Measurements from ENCODE around the gene XPR1.
"Not testable (repeated sequence)": the region's sequence is repeated elsewhere in the genome, so short reads cannot be mapped to it uniquely, and the experiment has no call there.

The XPR1 gene

GRCh38 chr1:180722586-180722985 lies 90.8 kb downstream of the XPR1 start:
- H3K4me2 ChIP-seq (ENCODE audit: low read depth, low read length, poor library complexity, severe bottlenecking): no peak overlapping the region
- TF ChIP-seq, protein P1, sequence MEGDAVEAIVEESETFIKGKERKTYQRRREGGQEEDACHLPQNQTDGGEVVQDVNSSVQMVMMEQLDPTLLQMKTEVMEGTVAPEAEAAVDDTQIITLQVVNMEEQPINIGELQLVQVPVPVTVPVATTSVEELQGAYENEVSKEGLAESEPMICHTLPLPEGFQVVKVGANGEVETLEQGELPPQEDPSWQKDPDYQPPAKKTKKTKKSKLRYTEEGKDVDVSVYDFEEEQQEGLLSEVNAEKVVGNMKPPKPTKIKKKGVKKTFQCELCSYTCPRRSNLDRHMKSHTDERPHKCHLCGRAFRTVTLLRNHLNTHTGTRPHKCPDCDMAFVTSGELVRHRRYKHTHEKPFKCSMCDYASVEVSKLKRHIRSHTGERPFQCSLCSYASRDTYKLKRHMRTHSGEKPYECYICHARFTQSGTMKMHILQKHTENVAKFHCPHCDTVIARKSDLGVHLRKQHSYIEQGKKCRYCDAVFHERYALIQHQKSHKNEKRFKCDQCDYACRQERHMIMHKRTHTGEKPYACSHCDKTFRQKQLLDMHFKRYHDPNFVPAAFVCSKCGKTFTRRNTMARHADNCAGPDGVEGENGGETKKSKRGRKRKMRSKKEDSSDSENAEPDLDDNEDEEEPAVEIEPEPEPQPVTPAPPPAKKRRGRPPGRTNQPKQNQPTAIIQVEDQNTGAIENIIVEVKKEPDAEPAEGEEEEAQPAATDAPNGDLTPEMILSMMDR (conservative IDR thresholded peaks at IDR 0.05; ENCODE audit: low read length): no peak
- no peak for TF ChIP-seq EZH2phosphoT487 (IDR thresholded peaks at IDR 0.05; ENCODE audit: borderline replicate concordance)
- no peaks in the 10 kb centered on the region for H3K9me2 ChIP-seq (replicated peaks; ENCODE audit: low read depth, low read length)
- peaks cover 8% of the 10 kb centered on the region; the same call in 1 of the 2 replicates for H3K79me2 ChIP-seq (ENCODE audit: insufficient read depth, low read length)
- H3K9me3 ChIP-seq (ENCODE audit: insufficient read depth, low read depth, low read length): no peaks in the 10 kb centered on the region
- no peaks in the 10 kb centered on the region for H4K20me1 ChIP-seq (ENCODE audit: insufficient read depth, low read length, poor library complexity, severe bottlenecking)
- no peak overlapping the region for H3K4me3 ChIP-seq (ENCODE audit: low read length, poor library complexity, severe bottlenecking)
- no peak overlapping the region for H3K9ac ChIP-seq (ENCODE audit: low read depth, low read length, poor library complexity, severe bottlenecking)
- peaks cover 3% of the 10 kb centered on the region for H3K4me1 ChIP-seq (ENCODE audit: insufficient read depth, low read length, poor library complexity, severe bottlenecking)
- H3K27me3 ChIP-seq (ENCODE audit: insufficient read depth, low read length, poor library complexity, severe bottlenecking): no peaks in the 10 kb centered on the region
- no peaks in the 10 kb centered on the region for H3F3A ChIP-seq (ENCODE audit: low read depth)
- H3K36me3 ChIP-seq (ENCODE audit: insufficient read depth, low read length): no peaks in the 10 kb centered on the region
- no peak overlapping the region for H2AFZ ChIP-seq (ENCODE audit: low read length)

GRCh38 chr1:180724055-180724454 lies 92.2 kb downstream of the XPR1 start:
- Histone ChIP-seq H3K9ac (ENCODE audit: low read depth, low read length, poor library complexity, severe bottlenecking) (no peak overlapping the region), H3K79me2 (ENCODE audit: insufficient read depth, low read length) (peaks cover 8% of the 10 kb centered on the region; the same call in 1 of the 2 replicates), H3F3A (ENCODE audit: low read depth) (no peaks in the 10 kb centered on the region), H3K36me3 (ENCODE audit: insufficient read depth, low read length) (no peaks in the 10 kb centered on the region), H2AFZ (ENCODE audit: low read length) (no peak overlapping the region), H3K9me2 (replicated peaks; ENCODE audit: low read depth, low read length) (no peaks in the 10 kb centered on the region), H3K27me3 (ENCODE audit: insufficient read depth, low read length, poor library complexity, severe bottlenecking) (no peaks in the 10 kb centered on the region), H3K4me1 (ENCODE audit: insufficient read depth, low read length, poor library complexity, severe bottlenecking) (peaks cover 7% of the 10 kb centered on the region), H3K4me3 (ENCODE audit: low read length, poor library complexity, severe bottlenecking) (no peak overlapping the region), H3K4me2 (ENCODE audit: low read depth, low read length, poor library complexity, severe bottlenecking) (no peak overlapping the region), H4K20me1 (ENCODE audit: insufficient read depth, low read length, poor library complexity, severe bottlenecking) (no peaks in the 10 kb centered on the region), H3K9me3 (ENCODE audit: insufficient read depth, low read depth, low read length) (0 out of 2 replicates have a peak, but pooled peaks cover 2% of the 10 kb centered on the region)
- TF ChIP-seq, protein P1 (conservative IDR thresholded peaks at IDR 0.05; ENCODE audit: low read length): no peak
- TF ChIP-seq EZH2phosphoT487 (IDR thresholded peaks at IDR 0.05; ENCODE audit: borderline replicate concordance): no peak

DNA sequence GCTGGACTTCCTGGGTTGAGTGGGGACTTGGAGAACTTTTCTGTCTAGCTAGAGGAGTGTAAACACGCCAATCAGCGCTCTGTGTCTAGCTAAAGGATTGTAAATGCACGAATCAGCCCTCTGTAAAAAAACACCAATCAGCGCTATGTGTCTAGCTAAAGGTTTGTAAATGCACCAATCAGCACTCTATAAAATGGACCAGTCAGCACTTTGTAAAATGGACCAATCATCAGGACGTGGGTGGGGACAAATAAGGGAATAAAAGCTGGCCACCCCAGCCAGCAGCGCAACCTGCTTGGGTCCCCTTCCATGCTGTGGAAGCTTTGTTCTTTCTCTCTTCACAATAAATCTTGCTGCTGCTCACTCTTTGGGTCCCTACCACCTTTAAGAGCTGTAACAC lies 94.2 kb downstream of the XPR1 start:
- H3K9me2 ChIP-seq (replicated peaks; ENCODE audit: low read depth, low read length); H3K4me1 ChIP-seq (ENCODE audit: insufficient read depth, low read length, poor library complexity, severe bottlenecking); H3F3A ChIP-seq (ENCODE audit: low read depth); H3K27me3 ChIP-seq (ENCODE audit: insufficient read depth, low read length, poor library complexity, severe bottlenecking); H3K79me2 ChIP-seq (ENCODE audit: insufficient read depth, low read length); H4K20me1 ChIP-seq (ENCODE audit: insufficient read depth, low read length, poor library complexity, severe bottlenecking); H2AFZ ChIP-seq (ENCODE audit: low read length); H3K36me3 ChIP-seq (ENCODE audit: insufficient read depth, low read length); H3K4me2 ChIP-seq (ENCODE audit: low read depth, low read length, poor library complexity, severe bottlenecking); H3K4me3 ChIP-seq (ENCODE audit: low read length, poor library complexity, severe bottlenecking); H3K9ac ChIP-seq (ENCODE audit: low read depth, low read length, poor library complexity, severe bottlenecking): not testable (repeated sequence)
- H3K9me3 ChIP-seq (ENCODE audit: insufficient read depth, low read depth, low read length): peaks cover 22% of the 10 kb centered on the region

- H3K9ac ChIP-seq (ENCODE audit: low read depth, low read length, poor library complexity, severe bottlenecking); H3K4me2 ChIP-seq (ENCODE audit: low read depth, low read length, poor library complexity, severe bottlenecking); H2AFZ ChIP-seq (ENCODE audit: low read length); H3F3A ChIP-seq (ENCODE audit: low read depth); H3K4me1 ChIP-seq (ENCODE audit: insufficient read depth, low read length, poor library complexity, severe bottlenecking); H3K79me2 ChIP-seq (ENCODE audit: insufficient read depth, low read length); H3K4me3 ChIP-seq (ENCODE audit: low read length, poor library complexity, severe bottlenecking); H3K27me3 ChIP-seq (ENCODE audit: insufficient read depth, low read length, poor library complexity, severe bottlenecking); H3K9me2 ChIP-seq (replicated peaks; ENCODE audit: low read depth, low read length); H3K36me3 ChIP-seq (ENCODE audit: insufficient read depth, low read length); H4K20me1 ChIP-seq (ENCODE audit: insufficient read depth, low read length, poor library complexity, severe bottlenecking): not testable (repeated sequence)
- H3K9me3 ChIP-seq (ENCODE audit: insufficient read depth, low read depth, low read length): peaks cover 22% of the 10 kb centered on the region
Measured at GRCh38 chr1:180727751-180728150, 95.9 kb downstream of the XPR1 start.

All from Loucy (cell line).